GM21423 (cell line): ENCODE data around the gene NECAP2.
"Not testable (repeated sequence)": the region's sequence is repeated elsewhere in the genome, so short reads cannot be mapped to it uniquely, and the experiment has no call there.

Experiments
- ATAC-seq: cut with Tn5 transposase; IDR thresholded peaks from one replicate; pipeline ENCODE4 v1.9.1; 2021; ENCODE audit warnings: mild to moderate bottlenecking, moderate library complexity; ENCODE audit not compliant: unreplicated experiment

NECAP2 gene

DNA sequence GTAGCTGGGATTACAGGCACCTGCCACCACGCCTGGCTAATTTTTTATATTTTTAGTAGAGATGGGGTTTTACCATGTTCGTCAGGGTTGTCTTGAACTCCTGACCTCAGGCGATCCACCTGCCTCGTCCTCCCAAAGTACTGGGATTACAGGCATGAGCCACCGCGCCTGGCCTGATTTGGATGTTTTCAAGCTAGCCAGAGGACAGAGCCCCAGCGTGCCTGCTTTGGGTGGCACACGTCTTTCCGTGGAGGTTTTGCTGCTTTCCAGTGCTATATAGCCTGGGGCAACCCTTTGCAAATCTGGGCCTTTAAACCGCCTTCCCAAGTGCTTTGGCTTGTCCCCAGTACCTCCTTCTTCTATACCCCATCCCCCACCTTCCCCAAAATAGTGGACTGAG lies 15.6 kb downstream of the NECAP2 start:
- ATAC-seq = not testable (repeated sequence)

DNA sequence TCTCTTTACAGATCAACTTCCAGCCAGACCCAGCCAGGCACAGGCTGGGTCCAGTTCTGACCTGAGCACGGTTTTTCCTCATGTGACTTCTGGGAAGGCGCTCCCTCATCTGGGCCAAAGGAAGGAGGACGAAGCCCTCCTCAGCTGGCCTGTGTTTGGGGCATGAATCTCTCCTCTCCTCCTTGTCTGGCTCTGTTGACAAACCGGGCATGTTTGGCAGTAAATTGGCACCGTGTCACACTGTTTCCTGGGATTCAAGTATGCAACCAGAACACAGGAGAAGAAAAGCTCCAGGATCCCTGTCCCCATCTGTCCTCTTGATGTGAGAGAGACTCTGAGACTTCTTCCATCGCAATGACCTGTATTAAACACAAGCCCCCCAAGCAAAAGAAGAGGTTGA lies 18.3 kb downstream of the NECAP2 start:
- no peak for ATAC-seq

DNA sequence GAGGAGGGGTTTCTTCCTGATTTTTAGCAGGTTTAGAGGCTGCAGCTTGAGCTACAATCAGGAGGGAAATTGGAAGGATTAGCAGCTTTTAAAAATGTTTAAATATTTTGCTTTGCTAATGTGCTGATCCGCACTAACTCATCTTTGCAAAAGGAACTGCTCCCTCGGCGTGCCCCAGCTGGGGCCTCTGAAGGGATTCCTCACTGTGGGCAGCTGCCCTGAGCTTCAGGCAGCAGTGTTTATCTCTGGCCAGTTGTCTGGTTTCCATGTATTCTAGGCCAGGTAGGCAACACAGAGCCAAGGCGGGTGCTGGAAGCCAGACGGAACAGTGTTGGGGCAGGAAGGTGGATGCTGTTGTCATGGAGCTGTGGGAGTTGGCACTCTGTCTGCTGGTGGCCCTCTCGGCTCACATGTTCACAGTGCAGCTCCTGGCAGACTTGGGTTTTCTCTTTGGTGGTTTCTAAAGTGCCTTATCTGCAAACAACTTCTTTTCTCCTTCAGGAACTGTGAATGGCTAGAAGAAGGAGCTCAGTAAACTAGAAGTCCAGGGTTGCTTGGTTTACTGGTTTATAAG lies 18.9 kb downstream of the NECAP2 start:
- ATAC-seq = no peak

DNA sequence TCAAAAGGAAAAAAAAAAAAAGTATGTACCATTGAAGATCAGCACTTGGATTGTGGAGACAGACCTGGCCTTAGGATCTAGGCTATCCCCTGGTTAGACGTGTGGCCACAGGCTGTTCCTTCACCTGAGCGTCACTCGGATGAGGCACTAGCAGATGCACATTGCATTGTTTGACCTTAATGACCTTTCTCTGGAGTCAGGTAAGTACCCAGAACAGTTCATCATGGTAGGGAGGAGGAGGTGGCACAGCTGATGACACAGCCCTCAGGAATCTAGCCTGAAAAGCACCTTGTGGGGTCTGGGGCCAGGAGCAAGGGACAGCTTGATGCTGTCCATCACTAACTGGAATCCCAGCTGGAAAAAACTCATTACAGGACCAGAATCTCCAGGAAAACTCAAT lies 21.2 kb downstream of the NECAP2 start:
- no peak for ATAC-seq

DNA sequence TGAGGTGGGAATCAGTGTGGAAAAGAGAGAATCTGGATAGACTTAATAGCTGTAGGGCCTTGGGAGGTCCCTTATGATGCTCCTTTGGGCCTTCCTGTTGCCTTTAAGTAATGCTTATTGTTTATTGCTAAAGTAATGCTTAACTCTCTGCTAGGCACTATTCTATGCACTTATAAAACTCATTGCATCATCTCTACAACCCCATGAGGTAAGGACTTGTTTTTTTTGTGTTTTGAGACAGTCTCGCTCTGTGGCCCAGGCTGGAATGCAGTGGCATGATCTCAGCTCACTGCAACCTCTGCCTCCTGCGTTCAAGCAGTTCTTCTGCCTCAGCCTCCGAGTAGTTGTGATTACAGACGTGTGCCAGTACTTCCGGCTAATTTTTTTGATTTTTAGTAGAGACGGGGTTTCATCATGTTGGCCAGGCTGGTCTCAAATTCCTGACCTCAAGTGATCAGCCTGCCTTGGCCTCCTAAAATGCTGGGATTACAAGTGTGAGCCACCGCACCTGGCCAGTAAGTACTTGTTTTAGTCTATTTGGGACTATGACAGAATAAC lies 22.3 kb downstream of the NECAP2 start:
- ATAC-seq = no peak

GRCh38 chr1:16464917-16465625 lies 24.5 kb downstream of the NECAP2 start:
- no peak for ATAC-seq

DNA sequence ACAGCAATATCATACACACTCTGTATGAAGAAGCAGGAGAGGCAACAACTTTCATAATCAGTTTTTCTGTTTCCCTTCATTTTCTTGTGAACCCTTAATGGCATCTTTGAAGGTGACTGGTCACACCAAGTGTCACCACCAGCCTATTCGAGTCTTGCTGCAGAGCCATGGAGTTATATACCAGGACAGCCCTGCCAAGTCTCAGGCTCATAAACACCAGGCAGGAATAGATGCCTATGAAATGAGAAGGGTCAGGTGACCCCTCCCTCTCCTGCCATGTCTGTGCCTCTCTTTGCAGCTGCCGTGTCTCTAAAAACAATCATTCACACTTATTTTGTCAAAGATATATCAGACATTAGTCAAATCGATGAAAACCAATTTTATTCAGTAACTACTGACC lies 28.0 kb downstream of the NECAP2 start:
- ATAC-seq = no peak

DNA sequence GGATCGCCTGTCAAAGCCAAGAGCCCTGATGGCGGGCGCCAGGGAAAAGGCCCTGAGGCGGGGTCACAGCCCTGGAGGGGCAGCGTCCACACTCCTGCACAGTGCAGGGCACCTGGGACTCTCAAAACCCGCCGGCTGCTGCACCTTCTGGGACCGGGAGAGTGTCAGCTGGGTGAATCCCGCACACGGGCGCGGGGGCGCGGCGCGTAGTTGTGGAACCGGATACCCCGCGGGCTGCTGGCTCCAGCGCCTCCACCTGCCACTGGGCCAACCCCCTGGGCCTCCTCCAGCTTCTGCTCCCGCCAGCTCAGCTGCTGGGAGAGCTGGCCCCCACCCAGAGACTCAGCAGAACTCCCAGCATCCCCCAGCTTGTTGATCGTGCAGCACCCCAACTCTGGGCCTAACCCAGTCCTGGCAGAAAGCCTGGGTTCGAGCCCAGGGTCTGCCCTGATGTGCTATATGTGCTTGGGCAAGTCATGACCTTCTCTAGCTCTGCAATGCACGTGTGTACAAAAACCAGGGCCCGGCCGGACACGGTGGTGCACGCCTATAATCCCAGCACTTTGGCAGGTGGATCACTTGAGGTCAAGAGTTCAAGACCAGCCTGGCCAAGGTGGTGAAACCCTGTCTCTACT lies 33.8 kb downstream of the NECAP2 start:
- no peak for ATAC-seq

- not testable (repeated sequence) for ATAC-seq
These were observed 34.4 kb downstream of the NECAP2 start for GRCh38 chr1:16474891-16475290.

DNA sequence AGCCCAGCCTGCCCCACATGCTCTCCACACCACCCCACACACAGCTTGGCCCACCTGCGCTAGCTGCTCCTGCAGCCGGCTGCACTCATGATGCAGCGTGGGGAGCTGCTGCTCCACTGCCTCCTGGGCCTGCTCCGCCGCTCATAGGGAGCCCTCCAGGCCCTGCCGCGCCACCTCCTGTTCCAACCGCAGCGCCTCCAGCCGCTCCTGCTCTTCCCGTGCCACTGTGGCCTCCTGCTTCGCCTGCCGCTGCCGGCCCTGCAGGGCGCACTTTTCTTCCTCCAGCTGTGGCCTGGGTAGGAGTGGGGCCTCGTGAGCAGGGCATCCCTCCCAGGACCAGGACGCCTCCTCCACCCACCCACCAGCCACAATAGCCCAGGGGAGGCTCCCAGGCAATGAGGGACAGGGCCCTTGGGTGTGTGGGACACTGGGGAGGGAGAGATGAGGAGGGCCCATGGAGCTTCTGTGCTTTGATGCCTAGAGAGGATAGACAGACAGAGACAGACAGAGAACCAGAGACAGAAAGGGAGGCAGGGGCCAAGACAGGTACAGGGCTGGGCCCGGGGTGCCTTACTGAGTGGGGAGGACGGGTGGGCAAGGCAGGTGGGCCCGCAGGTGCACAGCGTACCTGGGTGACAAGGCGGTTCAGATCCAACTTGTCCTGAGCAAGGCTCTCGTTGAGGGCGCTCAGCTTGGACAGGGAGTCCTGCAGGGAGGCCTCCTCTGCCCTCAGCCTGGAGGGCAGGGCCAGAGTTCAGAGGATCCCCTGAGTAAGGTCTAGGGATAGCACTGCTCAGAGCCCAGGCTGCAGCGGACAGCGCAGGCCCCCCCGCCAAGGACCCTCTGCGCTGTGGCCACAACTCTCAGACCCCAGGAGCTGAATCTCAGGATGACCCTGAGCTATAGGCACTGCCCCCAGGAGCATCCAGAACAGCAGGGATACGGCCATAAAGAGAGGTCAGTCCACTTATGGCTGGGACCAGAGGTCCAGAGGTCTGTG lies 35.5 kb downstream of the NECAP2 start:
- ATAC-seq = not testable (repeated sequence)

GRCh38 chr1:16478091-16478490 lies 37.6 kb downstream of the NECAP2 start:
- ATAC-seq = no peak

DNA sequence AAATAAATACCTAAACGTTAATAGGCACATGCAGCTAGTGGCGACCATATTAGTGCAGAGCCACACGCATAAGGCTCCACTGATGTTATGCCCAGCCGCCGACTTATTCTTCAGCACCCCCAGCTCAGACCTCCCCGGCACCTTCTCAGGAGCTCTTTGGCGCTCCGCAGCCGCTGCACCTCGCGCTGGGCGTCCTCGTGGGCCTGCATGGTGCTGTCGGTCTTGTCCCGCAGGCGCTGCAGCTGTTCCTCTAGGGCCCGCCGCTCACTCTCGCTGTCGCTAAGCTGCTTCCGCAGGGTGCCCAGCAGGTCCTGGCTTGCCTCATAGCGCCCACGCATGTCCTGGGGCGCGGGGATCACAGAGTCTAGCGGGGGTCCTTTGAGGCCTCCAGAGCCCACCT lies 42.6 kb downstream of the NECAP2 start:
- not testable (repeated sequence) for ATAC-seq

- not testable (repeated sequence) for ATAC-seq
These were observed 43.3 kb downstream of the NECAP2 start for GRCh38 chr1:16483639-16484500.

- ATAC-seq = no peak
These were observed 43.9 kb downstream of the NECAP2 start for GRCh38 chr1:16484501-16484835.

- no peak for ATAC-seq
These were observed 44.4 kb downstream of the NECAP2 start for GRCh38 chr1:16484931-16485330.

DNA sequence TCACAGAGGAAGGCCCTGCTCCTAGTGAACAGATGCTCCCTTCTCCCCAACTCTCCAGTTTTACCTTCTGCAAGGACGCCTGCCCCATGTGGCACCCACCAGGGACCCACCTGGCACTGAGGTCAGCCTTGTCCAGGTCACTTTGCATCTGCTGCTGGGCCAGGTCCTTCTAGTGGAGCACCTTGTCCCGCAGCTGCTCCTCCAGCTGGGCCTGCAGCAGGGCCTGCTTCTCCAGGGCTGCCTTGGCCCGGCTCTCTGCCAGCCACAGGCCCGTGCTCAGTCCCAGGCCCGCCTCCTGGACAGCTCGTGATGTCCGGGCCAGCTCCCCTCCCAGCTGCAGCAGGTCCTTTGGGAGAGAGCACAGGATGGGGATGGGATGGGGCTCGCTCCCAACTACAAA lies 45.8 kb downstream of the NECAP2 start:
- not testable (repeated sequence) for ATAC-seq

DNA sequence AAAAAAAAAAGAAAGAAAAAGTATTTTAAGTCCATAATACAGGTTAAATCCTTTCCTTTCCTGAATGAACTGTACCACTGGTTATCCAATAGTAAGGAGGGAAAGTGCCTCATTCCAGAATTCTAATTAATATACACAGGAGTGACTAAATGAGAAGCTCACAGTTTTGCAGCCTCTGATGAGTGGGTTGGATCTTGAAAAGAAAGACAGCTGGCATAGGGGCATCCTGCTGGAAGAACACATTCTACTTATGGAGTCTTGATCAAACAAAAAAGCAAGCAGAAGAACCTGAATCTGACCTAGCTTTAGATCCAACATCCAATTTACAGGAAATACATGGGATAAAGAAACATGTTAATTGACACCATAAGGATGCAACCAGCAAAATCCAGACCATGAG lies 46.5 kb downstream of the NECAP2 start:
- ATAC-seq = not testable (repeated sequence)

- ATAC-seq = not testable (repeated sequence)
These were observed 48.8 kb downstream of the NECAP2 start for GRCh38 chr1:16489195-16489880.

DNA sequence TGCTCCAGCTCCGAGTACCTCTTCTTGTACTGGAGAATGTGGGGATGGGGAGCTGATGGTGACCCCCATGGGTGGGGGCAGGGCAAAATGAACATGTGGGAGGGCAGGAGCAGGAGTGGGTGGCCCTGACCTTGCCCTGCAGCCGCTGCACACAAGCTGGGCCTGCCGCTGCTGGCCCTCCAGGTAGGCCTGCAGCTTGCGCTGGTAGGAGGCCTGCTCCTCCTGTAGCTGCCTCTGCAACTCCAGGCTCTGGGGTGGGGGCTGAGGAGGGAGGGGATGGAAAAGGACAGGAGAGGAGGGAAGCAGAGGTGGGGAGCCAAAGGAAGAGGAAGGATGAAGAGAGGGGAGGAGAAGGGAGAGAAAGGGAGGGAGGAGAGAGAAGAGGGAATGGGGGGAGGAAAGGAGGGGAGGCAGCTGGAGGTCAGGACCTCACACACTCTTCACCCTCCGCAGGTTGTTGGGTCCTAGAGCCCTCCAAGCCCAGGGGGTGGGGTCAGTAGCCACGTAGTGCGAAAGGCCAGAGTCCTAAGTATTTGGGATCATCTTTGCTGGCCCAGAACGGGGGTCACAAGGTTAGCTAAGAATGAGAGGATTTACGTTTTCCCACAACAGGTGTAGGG lies 50.6 kb downstream of the NECAP2 start:
- no peak for ATAC-seq
